HG03521 (cell line): ENCODE data around the gene ICAM2.
"Not testable (repeated sequence)": the region's sequence is repeated elsewhere in the genome, so short reads cannot be mapped to it uniquely, and the experiment has no call there.

Source experiments
- ATAC-seq: cut with Tn5 transposase; IDR thresholded peaks from one replicate; pipeline ENCODE4 v1.9.1; 2021; ENCODE audit warnings: mild to moderate bottlenecking, moderate library complexity; ENCODE audit not compliant: unreplicated experiment

Gene ICAM2

GRCh38 chr17:63998050-63998720 is 22.2 kb downstream of the ICAM2 start, which contains the start of gene PRR29:
TSS of gene PRR29 (plus strand) at chr17:63998351. CDS start at chr17:63998365, 14 bp downstream.
- ATAC-seq: peak; percentile 50

- ATAC-seq: no peak
Measured at GRCh38 chr17:63997341-63998048, 22.9 kb downstream of the ICAM2 start.

- no peak for ATAC-seq
Measured at GRCh38 chr17:63996430-63997182, 23.8 kb downstream of the ICAM2 start.

DNA sequence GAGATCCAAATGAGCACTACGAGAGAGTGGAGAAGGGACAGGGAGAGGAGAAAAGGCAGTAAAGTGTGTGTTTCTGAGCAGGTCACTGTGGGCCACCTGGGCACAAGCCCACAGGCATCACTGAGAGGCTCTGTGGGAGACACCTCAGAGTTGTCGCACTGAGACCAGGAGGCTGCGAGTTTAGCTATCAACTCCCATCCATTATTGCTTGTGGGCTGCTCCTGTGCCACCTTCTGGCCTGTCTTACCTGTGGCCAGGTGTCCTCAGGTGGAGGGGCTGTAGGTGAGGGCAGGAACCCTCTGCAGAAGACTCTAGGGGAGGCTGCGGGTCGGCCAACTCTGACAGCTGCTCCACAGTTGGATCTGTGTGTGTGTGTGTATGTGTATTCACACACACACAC is 24.8 kb downstream of the ICAM2 start:
- no peak for ATAC-seq

DNA sequence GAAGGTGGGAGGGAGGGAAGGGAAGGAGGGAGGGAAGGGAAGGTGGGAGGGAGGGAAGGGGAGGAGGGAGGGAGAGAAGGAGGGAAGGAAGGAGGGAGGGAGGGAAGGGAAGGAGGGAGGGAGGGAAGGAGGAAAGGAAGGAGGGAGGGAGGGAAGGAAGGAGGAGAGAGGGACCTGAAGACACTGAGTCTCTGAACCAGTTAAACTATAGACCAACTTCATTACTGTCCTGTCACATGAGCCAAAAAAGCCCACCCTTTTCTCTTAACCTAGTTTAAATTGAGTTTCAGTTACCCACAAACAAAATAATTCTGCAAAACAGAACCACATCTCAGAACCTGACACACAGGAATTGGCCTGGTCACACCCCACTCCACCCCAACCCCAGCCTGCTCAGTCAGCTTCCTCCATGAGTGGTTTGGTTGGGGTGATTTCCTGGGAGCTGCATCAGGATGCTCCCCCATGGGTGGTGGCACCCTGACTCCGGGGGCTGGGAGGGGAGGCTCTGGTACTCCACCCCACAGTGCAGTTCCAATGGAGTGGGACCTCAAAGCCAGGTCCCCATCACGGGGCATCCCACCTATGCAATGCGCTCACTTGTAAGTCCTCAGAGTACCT is 27.0 kb downstream of the ICAM2 start:
- no peak for ATAC-seq

- no peak for ATAC-seq
Measured at GRCh38 chr17:63991611-63992010, 28.8 kb downstream of the ICAM2 start.

GRCh38 chr17:63989622-63990345 is 30.6 kb downstream of the ICAM2 start:
- ATAC-seq: no peak

- no peak for ATAC-seq
Measured at GRCh38 chr17:63988741-63989621, 31.5 kb downstream of the ICAM2 start.

DNA sequence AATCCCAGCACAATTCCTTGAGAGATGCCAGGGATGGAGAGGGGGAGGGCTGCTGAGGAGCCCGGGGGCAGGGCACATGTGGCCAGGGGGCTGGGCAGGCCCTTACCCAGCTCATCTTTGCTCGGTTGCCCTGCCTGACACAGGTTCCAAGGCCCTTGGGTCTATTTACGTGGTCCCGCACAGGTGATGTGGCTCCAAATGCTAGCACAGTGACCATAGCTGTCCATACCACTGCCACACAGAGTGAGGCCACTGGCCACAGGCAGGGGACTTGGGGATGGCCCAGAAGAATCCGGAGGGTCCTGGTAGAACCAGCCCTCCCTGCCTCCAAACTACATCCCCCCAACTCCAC is 32.3 kb downstream of the ICAM2 start:
- ATAC-seq: no peak

- ATAC-seq: no peak
Measured at GRCh38 chr17:63987221-63988126, 33.0 kb downstream of the ICAM2 start.

- ATAC-seq: no peak
Measured at GRCh38 chr17:63986821-63987220, 33.6 kb downstream of the ICAM2 start.

DNA sequence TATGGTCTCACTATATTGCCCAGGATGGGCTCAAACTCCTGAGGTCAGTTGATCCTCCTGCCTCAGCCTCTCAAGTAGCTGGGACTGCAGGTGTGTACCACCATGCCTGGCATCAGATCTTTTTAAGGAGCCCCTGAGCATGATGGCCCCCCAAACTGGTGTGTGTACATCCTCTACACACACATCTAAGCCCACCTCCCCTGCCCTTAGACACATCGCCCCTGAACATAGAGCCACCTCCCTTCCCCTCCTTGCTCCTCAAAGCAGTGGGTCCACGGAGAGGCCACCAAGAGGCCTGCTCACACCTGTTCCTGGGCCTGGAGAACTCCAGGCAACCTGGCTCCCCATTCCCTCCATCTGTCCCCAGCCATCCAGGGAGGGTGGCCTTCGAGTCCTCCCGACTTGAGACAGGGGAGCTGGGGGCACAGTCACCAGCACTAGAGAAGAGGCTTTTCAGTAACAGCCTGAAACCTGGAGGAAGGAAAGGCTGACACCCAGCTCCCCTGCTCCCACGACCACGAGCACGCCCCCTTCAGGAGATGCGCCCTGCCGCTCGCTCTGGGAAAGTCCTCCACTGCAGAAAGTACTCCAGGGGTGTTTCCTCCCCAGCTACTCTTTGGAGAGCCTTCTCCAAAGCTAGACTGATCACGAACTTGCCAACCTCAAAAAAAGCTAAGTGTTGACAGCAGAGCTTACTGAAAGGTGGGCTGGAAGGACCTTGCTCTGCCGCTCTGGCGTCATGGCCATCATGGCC is 34.9 kb downstream of the ICAM2 start:
- no peak for ATAC-seq

- no peak for ATAC-seq
Measured at GRCh38 chr17:63984651-63985386, 35.6 kb downstream of the ICAM2 start.

DNA sequence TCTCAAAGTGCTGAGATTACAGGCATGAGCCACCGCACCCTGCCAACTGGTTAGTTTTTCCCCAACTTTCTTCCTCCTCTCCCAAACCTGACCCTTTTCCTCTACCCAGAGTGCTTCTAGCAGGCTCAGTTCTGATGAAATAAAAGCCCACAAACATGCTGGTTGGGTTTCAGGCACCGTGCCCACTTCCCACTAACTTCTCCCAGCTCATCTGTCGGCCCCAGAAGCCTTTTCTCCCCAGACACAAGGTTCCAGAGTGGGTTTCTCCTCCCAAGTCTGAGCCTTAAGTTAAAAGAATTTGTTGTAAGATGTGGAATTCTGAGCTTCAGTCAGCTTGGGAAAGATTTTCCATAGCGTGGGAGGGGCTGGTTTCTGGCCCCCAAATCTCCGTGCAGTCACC is 36.2 kb downstream of the ICAM2 start:
- ATAC-seq: no peak

GRCh38 chr17:63983320-63983719 is 37.1 kb downstream of the ICAM2 start:
- no peak for ATAC-seq

DNA sequence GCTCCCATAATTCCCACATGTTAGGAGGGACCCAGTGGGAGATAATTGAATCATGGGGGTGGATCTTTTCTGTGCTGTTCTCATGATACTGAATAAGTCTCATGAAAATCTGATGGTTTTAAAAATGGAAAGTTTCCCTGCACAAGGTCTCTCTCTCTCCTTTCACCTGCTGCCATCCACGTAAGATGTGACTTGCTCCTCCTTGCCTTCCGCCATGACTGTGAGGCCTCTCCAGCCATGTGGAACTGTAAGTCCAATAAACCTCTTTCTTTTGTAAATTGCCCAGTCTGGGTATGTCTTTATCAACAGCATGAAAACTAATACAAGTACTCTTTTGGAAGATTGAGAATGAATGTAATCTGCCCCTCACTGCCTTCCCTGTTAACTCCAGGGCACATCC is 37.8 kb downstream of the ICAM2 start:
- ATAC-seq: not testable (repeated sequence)
